GM06990 (cell line): Measurements from ENCODE around the gene FAM20A.

Experiments used
- DNase-seq: peaks from one replicate; pipeline ENCODE4 v3.0.0-alpha.2; 2011; ENCODE audit not compliant: insufficient read length; ENCODE audit errors: extremely low read depth
- H3K27me3 ChIP-seq: replicated peaks from 2 replicates; pipeline ENCODE4 v1.6.0; 2011; ENCODE audit warnings: low read length; ENCODE audit not compliant: control insufficient read depth, insufficient read depth
- H3K36me3 ChIP-seq: 2 replicates; pipeline ENCODE4 v1.5.1; 2011; ENCODE audit warnings: low read length; ENCODE audit not compliant: control insufficient read depth, insufficient read depth
- H3K4me3 ChIP-seq: replicated peaks from 2 replicates; pipeline ENCODE4 v1.5.1; 2011; ENCODE audit warnings: low read depth, mild to moderate bottlenecking, control low read depth, low read length
- TF ChIP-seq, protein P1 (sequence below): IDR thresholded peaks from 2 replicates; pipeline ENCODE4 v1.5.1; 2011; ENCODE audit warnings: low read length, control low read depth, mild to moderate bottlenecking, inconsistent platforms; ENCODE audit not compliant: insufficient read depth, poor library complexity, severe bottlenecking

FAM20A gene

DNA sequence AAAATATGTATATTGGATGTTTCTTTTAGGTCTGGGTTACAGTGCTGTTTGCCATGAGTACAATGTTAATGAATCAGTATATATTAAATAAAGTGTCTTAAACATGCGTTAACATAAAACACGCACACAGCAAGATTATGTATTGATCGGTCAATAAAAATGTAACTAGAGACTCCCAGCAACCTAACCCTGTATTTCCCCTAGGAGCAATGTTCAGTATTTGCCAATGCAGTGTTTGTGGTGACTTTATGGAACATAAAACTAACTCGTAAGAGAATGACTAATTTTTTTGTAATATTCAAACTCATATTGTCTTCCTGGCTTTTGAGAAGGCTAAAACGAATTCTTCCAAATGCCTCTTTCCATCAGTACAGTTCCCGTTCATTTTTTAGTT lies 66.5 kb downstream of the FAM20A start:
- H3K27me3 ChIP-seq: no peaks in the 10 kb centered on the region
- H3K4me3 ChIP-seq: no peak overlapping the region
- TF ChIP-seq, protein P1, sequence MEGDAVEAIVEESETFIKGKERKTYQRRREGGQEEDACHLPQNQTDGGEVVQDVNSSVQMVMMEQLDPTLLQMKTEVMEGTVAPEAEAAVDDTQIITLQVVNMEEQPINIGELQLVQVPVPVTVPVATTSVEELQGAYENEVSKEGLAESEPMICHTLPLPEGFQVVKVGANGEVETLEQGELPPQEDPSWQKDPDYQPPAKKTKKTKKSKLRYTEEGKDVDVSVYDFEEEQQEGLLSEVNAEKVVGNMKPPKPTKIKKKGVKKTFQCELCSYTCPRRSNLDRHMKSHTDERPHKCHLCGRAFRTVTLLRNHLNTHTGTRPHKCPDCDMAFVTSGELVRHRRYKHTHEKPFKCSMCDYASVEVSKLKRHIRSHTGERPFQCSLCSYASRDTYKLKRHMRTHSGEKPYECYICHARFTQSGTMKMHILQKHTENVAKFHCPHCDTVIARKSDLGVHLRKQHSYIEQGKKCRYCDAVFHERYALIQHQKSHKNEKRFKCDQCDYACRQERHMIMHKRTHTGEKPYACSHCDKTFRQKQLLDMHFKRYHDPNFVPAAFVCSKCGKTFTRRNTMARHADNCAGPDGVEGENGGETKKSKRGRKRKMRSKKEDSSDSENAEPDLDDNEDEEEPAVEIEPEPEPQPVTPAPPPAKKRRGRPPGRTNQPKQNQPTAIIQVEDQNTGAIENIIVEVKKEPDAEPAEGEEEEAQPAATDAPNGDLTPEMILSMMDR: no peak
- peaks cover 6% of the 10 kb centered on the region for H3K36me3 ChIP-seq
- DNase-seq: no peak

DNA sequence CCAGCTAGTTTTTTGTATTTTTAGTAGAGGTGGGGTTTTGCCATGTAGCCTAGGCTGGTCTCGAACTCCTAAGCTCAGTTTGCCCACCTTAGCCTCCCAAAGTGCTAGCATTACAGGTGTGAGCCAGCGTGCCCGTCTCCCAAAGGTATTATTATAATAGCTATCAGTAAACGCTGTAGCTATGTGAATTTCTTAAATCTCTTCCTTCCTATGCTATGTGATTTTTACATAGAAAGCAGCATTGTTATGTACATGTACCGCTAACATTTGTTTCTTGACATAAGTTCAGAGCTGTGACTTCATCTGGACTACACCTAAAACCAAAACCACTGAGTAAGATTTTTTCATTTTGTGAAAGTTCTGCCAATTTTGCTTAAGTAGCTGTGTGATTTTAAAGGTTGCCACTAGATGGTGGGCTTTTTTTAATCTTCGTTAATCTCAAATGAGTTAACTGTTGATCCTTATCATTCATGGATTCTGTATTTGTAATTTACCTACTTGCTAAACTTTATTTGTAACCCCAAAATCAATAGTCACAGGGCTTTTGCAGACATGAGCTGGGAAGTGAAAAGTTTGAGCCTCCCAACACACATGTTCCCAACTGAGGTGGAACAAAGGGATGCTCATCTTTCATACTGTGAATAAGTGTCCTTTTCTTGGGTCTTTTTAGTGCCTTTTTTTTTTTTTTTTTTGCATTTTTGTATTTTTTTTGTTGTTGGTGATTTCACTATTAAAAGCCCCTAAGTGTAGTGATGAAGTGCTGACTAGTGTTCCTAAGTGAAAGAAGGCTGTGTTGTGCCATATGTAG lies 67.1 kb downstream of the FAM20A start:
- H3K4me3 ChIP-seq: no peak overlapping the region
- no peak for DNase-seq
- peaks cover 9% of the 10 kb centered on the region for H3K36me3 ChIP-seq
- TF ChIP-seq, protein P1: peak; percentile 27
- no peaks in the 10 kb centered on the region for H3K27me3 ChIP-seq

DNA sequence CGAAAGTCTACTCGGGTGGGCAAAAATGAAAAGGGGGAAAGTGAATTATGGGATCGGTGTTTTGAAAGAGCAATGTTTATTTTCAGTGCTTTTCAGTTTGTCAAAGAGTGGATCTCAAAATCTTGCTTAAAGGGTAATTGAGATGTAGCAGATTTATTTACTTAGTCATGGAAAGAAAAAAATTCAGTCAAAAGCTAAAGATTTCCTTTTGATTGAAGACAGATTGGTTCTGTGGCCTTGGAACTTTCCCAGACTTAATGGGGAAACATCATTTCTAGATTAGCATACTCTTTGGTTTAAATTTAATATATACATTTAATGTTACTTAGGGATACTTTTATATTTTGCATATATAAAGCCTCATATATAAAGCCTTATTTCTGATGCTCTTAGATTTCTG lies 68.3 kb downstream of the FAM20A start:
- H3K36me3 ChIP-seq: peaks cover 9% of the 10 kb centered on the region
- H3K4me3 ChIP-seq: no peak overlapping the region
- DNase-seq: no peak
- no peaks in the 10 kb centered on the region for H3K27me3 ChIP-seq
- TF ChIP-seq, protein P1: no peak

DNA sequence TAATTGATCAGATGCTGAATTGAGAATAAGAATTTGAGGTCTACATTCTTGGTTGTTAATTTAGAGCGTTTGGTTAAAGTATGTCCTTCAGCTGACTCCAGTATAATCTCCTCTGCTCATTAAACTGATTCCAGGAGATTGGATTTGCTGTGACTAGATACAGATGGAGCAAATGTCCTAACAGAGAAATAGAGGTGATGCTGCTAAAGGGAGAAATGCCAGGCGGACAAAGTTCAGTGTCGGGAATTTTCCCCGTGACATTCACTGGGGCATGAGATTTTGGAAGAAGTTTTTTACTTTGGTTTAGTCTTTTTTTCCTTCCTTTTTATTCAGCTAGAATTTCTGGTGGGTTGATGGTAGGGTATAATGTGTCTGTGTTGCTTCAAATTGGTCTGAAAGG lies 69.9 kb downstream of the FAM20A start:
- no peak overlapping the region for H3K4me3 ChIP-seq
- TF ChIP-seq, protein P1: no peak
- H3K27me3 ChIP-seq: no peaks in the 10 kb centered on the region
- H3K36me3 ChIP-seq: peaks cover 6% of the 10 kb centered on the region
- DNase-seq: no peak

DNA sequence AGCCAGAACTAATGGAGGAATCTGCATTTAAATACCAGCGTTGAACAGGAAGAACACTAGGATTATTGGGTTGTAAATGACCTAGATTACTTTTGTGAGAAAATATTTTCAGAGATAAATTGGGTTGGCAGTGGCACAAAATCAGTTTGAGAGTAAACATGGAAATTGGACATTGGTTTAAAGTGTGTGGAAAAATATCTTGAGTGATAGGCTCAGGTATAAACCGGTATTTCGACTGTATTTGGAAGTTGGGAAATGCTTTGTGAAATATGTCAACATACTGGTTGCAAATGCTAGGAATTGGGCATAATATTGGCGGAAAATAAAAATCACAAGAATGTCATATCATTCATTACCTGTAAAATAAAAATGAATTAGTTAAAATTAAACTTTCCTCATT lies 73.9 kb downstream of the FAM20A start:
- Histone ChIP-seq H3K27me3 (no peaks in the 10 kb centered on the region), H3K4me3 (no peak overlapping the region), H3K36me3 (peaks cover 13% of the 10 kb centered on the region)
- DNase-seq: no peak
- TF ChIP-seq, protein P1: no peak
